Ecto neural progenitor cell (in vitro differentiated cells): Measurements from ENCODE around the gene PLEKHG4.

Experiments used
- DNase-seq: peaks from one replicate; pipeline ENCODE4 v3.0.0-alpha.2; 2018; ENCODE audit warnings: low spot score

The PLEKHG4 gene

GRCh38 chr16:67284699-67285646 lies 5.6 kb downstream of the PLEKHG4 start:
- DNase-seq = peak; percentile 75

GRCh38 chr16:67286441-67287235 lies 7.3 kb downstream of the PLEKHG4 start:
- no peak for DNase-seq

GRCh38 chr16:67287960-67288359 lies 8.6 kb downstream of the PLEKHG4 start:
- no peak for DNase-seq

- no peak for DNase-seq
Measured at GRCh38 chr16:67291461-67291860, 12.1 kb downstream of the PLEKHG4 start.

GRCh38 chr16:67294171-67294757 lies 14.9 kb downstream of the PLEKHG4 start:
- DNase-seq = no peak

- DNase-seq = no peak
Measured at GRCh38 chr16:67294938-67295361, 15.6 kb downstream of the PLEKHG4 start.

- DNase-seq = no peak
Measured at GRCh38 chr16:67296420-67296819, 17.1 kb downstream of the PLEKHG4 start.

GRCh38 chr16:67298277-67298676 lies 18.9 kb downstream of the PLEKHG4 start:
- DNase-seq = no peak

- DNase-seq = no peak
Measured at GRCh38 chr16:67299269-67299668, 19.9 kb downstream of the PLEKHG4 start.

- no peak for DNase-seq
Measured at GRCh38 chr16:67301080-67301782, 21.9 kb downstream of the PLEKHG4 start.

- DNase-seq = no peak
Measured at GRCh38 chr16:67302076-67302475, 22.7 kb downstream of the PLEKHG4 start.

- no peak for DNase-seq
Measured at GRCh38 chr16:67302970-67303369, 23.6 kb downstream of the PLEKHG4 start.

GRCh38 chr16:67304020-67304419 lies 24.7 kb downstream of the PLEKHG4 start:
- no peak for DNase-seq

- DNase-seq = no peak
Measured at GRCh38 chr16:67305216-67306071, 26.1 kb downstream of the PLEKHG4 start.

- no peak for DNase-seq
Measured at GRCh38 chr16:67310561-67310960, 31.2 kb downstream of the PLEKHG4 start.

- DNase-seq = no peak
Measured at GRCh38 chr16:67311607-67312488, 32.5 kb downstream of the PLEKHG4 start.

- DNase-seq = no peak
Measured at GRCh38 chr16:67312719-67313118, 33.4 kb downstream of the PLEKHG4 start.

GRCh38 chr16:67317853-67318252 lies 38.5 kb downstream of the PLEKHG4 start:
- no peak for DNase-seq

- no peak for DNase-seq
Measured at GRCh38 chr16:67326115-67326471, 46.8 kb downstream of the PLEKHG4 start.
